NCI-H1694 (cell line): ENCODE data around the gene CREB3L1.

Source experiments
- DNase-seq: peaks from one replicate; lab custom pipeline; 2025; lab: John Stamatoyannopoulos, UW

The CREB3L1 gene

GRCh38 chr11:46345131-46345597 lies 67.7 kb downstream of the CREB3L1 start:
- DNase-seq = no peak

GRCh38 chr11:46345881-46346484 lies 68.5 kb downstream of the CREB3L1 start:
- no peak for DNase-seq

- no peak for DNase-seq
Measured at GRCh38 chr11:46346886-46347636, 69.6 kb downstream of the CREB3L1 start, which contains the start of gene DGKZ. Gene DGKZ (plus strand): TSS chr11:46347463. CDS start chr11:46347660, 197 bp downstream.

- DNase-seq = no peak
Measured at GRCh38 chr11:46347637-46348311, 70.3 kb downstream of the CREB3L1 start.

- no peak for DNase-seq
Measured at GRCh38 chr11:46348566-46349401, 71.3 kb downstream of the CREB3L1 start.

GRCh38 chr11:46350695-46351094 lies 73.2 kb downstream of the CREB3L1 start:
- DNase-seq = no peak

- DNase-seq = no peak
Measured at GRCh38 chr11:46351148-46351547, 73.7 kb downstream of the CREB3L1 start.

GRCh38 chr11:46351606-46352005 lies 74.1 kb downstream of the CREB3L1 start:
- DNase-seq = no peak

- DNase-seq = no peak
Measured at GRCh38 chr11:46352063-46352841, 74.8 kb downstream of the CREB3L1 start.

GRCh38 chr11:46353698-46354097 lies 76.2 kb downstream of the CREB3L1 start:
- no peak for DNase-seq

GRCh38 chr11:46356924-46357482 lies 79.5 kb downstream of the CREB3L1 start:
- no peak for DNase-seq

- no peak for DNase-seq
Measured at GRCh38 chr11:46357483-46357936, 80.0 kb downstream of the CREB3L1 start.

GRCh38 chr11:46359953-46360352 lies 82.5 kb downstream of the CREB3L1 start:
- no peak for DNase-seq

- DNase-seq = no peak
Measured at GRCh38 chr11:46360878-46361277, 83.4 kb downstream of the CREB3L1 start.

GRCh38 chr11:46361283-46362155 lies 84.1 kb downstream of the CREB3L1 start:
- peak; percentile 45 for DNase-seq

- no peak for DNase-seq
Measured at GRCh38 chr11:46362156-46363030, 84.9 kb downstream of the CREB3L1 start.

- no peak for DNase-seq
Measured at GRCh38 chr11:46363031-46363407, 85.6 kb downstream of the CREB3L1 start.

GRCh38 chr11:46363455-46364005 lies 86.1 kb downstream of the CREB3L1 start:
- no peak for DNase-seq
